GM19239 (cell line): ENCODE data around the gene PSG1.
"Not testable (repeated sequence)": the region's sequence is repeated elsewhere in the genome, so short reads cannot be mapped to it uniquely, and the experiment has no call there.

ENCODE experiments used
- DNase-seq: peaks from one replicate; pipeline ENCODE4 v3.0.0; 2011; ENCODE audit warnings: low spot score; ENCODE audit not compliant: insufficient read length
- FAIRE-seq: peaks from 2 replicates; lab custom pipeline; 2011; peaks lifted over from hg19 to GRCh38; lab: Jason Lieb, UNC

Gene PSG1

GRCh38 chr19:42882730-42883129 is 3.2 kb upstream of the PSG1 start:
- not testable (repeated sequence) for FAIRE-seq

GRCh38 chr19:42882010-42882409 is 2.5 kb upstream of the PSG1 start:
- not testable (repeated sequence) for FAIRE-seq, DNase-seq

More at GRCh38 chr19:42882730-42883129, 3.2 kb upstream of the PSG1 start:
- not testable (repeated sequence) for DNase-seq

GRCh38 chr19:42881279-42881678 is 1.8 kb upstream of the PSG1 start:
- not testable (repeated sequence) for DNase-seq, FAIRE-seq

- not testable (repeated sequence) for FAIRE-seq, DNase-seq
These were observed 1.1 kb upstream of the PSG1 start for GRCh38 chr19:42880621-42881020.

- not testable (repeated sequence) for DNase-seq, FAIRE-seq
These were observed 2.9 kb downstream of the PSG1 start for GRCh38 chr19:42876596-42876995.

- not testable (repeated sequence) for FAIRE-seq, DNase-seq
These were observed 3.6 kb downstream of the PSG1 start for GRCh38 chr19:42875881-42876280.

- not testable (repeated sequence) for FAIRE-seq, DNase-seq
These were observed 4.4 kb downstream of the PSG1 start for GRCh38 chr19:42874901-42875813.

GRCh38 chr19:42874136-42874535 is 5.4 kb downstream of the PSG1 start:
- not testable (repeated sequence) for FAIRE-seq, DNase-seq

GRCh38 chr19:42872608-42873007 is 6.9 kb downstream of the PSG1 start:
- no peak for FAIRE-seq

GRCh38 chr19:42857544-42857867 is 22.0 kb downstream of the PSG1 start:
- FAIRE-seq (no peak), DNase-seq (no peak)

More at GRCh38 chr19:42872608-42873007, 6.9 kb downstream of the PSG1 start:
- no peak for DNase-seq

GRCh38 chr19:42856866-42857543 is 22.5 kb downstream of the PSG1 start:
- DNase-seq, FAIRE-seq: not testable (repeated sequence)

- not testable (repeated sequence) for FAIRE-seq
These were observed 24.8 kb downstream of the PSG1 start for GRCh38 chr19:42854745-42855144.

GRCh38 chr19:42853231-42853630 is 26.3 kb downstream of the PSG1 start:
- FAIRE-seq = not testable (repeated sequence)

More at GRCh38 chr19:42854745-42855144, 24.8 kb downstream of the PSG1 start:
- not testable (repeated sequence) for DNase-seq

GRCh38 chr19:42852821-42853220 is 26.7 kb downstream of the PSG1 start:
- DNase-seq, FAIRE-seq: not testable (repeated sequence)

More at GRCh38 chr19:42853231-42853630, 26.3 kb downstream of the PSG1 start:
- DNase-seq = not testable (repeated sequence)

GRCh38 chr19:42851718-42852280 is 27.7 kb downstream of the PSG1 start:
- not testable (repeated sequence) for FAIRE-seq, DNase-seq

GRCh38 chr19:42850981-42851717 is 28.4 kb downstream of the PSG1 start:
- no peak for DNase-seq
- FAIRE-seq = no peak

- DNase-seq (no peak), FAIRE-seq (no peak)
These were observed 32.9 kb downstream of the PSG1 start for GRCh38 chr19:42846597-42846996.

- not testable (repeated sequence) for DNase-seq, FAIRE-seq
These were observed 35.9 kb downstream of the PSG1 start for GRCh38 chr19:42843631-42844030.

GRCh38 chr19:42832746-42833442 is 46.6 kb downstream of the PSG1 start:
- not testable (repeated sequence) for DNase-seq, FAIRE-seq
